KG1 (cell line): ENCODE results near the gene PSMB11.

Source experiments
- DNase-seq: peaks from one replicate; lab custom pipeline; 2025; lab: John Stamatoyannopoulos, UW

PSMB11 gene

DNA sequence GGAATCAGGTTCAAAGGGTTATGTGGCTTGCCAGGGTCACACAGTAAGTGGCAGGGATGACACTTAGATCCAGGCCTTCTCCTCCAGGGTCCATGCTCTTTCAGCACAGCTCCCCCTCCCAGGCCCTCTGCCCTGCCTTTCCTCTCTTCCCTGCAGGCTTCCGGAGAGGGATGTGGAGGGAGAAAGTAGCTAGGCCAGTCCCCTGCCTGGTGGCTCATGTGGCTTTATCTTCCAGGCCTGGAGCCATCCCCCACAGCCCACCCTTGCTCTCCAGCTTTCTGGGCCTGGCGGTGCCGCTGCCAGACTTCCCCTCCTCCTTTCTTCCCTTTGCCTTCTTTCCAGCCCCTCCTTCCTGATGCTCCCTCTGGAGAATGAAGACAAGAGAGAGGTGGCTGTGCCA, 1.7 kb downstream of the PSMB11 start:
- no peak for DNase-seq

GRCh38 chr14:23044840-23045239, 2.8 kb downstream of the PSMB11 start:
- DNase-seq: no peak

- no peak for DNase-seq
These were observed 3.7 kb downstream of the PSMB11 start for GRCh38 chr14:23045419-23046357.

- no peak for DNase-seq
These were observed 5.1 kb downstream of the PSMB11 start for GRCh38 chr14:23047034-23047634.

DNA sequence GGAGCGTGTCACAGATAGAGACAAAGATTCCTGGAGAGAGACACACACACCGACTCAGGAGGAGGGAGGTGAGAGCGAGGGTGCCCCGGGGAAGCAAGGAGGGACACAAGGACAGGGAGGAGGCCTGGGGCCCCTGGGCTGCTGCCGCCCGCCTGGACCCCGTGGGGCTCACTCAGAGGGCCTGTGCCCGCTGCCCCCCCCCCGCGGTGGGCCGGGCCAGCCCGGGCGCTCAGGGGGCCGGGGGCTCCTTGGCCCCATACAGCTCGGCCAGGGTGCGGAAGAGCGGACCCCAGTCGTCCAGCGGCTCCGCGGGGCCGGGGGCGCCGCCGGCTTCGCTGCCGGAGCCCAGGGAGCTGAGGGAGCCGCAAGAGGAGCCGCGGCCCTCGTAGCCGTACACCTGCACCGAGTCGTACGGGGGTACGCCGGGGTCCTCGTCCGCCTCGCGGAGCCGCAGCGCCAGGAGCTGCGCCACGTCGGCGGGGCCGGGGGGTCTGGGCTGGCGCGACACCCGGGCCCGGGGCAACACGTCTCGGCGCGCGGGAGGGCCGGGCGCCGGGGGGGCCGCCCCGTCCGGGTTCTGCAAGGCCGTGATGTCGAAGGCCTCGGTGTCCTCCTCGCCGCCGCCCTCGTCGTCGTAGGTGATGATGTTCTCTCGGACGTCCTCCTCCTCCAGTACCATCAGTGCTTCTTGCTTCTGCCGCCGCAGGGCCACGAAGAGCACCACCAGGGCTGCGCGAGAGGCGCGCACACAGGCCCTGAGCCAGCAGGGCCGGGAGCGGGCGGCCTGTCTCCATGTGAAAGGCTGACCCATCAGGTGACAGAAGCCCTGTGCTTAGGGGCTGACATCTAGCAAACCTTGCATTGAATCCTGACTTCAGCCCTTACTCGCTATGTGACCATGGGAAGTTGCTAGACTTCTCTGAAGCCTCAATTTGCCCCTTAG, 6.0 kb downstream of the PSMB11 start:
- no peak for DNase-seq

DNA sequence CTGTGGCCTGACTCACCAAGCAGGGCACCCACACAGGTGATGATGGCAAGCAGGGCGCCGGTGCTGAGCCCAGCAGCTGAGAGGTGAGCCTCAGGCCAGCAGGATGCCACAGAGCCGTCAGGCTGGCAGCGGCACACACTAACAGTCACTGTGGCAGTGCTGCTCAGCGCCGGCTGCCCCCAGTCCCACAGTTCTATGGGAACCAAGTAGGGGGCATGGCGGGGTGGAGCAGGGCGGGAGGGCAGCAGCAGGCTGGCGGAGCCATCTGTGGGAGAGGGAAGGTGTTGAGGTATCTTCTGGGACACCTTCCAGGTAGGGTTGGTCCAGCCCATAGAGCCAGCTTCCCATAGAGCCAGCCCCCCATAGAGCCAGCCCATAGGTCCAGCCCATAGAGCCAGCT, 7.0 kb downstream of the PSMB11 start:
- no peak for DNase-seq

DNA sequence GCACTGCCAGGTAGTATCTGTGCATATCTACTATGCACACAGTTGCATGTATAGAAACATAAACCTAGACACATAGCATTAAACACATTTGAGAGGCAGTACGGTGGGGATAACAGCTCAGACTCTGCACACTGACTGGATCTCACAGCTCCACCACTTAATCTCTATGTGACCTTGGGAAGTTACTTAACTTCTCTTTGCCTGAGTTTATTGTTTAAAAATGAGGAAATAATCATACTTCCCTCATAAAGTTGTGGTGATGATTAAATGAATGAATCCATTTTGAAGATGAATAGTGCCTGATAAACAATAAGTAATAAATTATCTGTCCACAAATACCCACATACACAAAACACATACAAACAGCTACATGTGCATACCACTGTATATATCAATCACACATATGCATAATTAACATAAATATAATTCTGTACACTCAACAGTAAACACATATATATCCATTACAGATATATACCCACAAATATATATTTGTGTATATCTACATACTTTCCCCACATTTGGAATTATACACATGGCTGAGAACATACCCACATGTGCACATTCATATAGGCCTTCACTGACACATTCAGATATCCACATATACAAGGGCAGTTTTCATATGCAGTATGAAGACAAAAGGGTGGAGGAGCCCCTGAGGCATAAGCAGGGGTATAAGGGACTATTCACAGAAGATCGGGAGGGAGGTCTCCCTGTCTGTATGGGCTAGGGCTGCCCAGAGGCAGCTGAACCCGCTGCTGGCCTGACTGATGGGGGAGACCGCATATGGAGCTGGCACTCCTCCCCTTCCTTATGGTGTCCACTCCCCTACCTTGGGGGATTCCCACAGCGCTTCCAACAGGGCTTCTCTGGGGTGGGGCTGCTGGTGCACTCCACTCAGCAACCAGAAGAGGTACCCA, 9.4 kb downstream of the PSMB11 start:
- no peak for DNase-seq

DNA sequence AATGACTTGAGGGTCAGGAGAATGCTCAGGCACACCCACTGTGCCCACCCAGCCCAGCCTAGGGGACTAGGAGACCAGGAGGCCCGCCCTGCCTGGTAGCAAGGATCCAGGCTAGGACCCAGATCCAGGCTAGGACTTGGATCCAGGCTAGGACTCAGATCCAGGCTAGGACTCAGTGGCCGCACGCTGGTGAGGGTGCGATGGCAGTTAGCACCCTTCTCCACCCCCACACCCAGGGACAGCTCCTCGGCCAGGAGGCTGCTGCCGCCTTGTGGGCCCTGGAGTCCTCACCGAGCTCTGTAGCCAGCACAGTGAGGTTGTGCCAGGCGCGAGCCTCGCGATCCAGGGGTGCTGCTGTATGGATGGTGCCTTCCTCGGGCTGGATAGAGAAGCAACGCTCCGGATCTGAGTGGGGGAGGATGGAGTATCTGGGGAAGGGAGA, 10.2 kb downstream of the PSMB11 start:
- DNase-seq: no peak

GRCh38 chr14:23052671-23053070, 10.7 kb downstream of the PSMB11 start:
- DNase-seq: no peak

DNA sequence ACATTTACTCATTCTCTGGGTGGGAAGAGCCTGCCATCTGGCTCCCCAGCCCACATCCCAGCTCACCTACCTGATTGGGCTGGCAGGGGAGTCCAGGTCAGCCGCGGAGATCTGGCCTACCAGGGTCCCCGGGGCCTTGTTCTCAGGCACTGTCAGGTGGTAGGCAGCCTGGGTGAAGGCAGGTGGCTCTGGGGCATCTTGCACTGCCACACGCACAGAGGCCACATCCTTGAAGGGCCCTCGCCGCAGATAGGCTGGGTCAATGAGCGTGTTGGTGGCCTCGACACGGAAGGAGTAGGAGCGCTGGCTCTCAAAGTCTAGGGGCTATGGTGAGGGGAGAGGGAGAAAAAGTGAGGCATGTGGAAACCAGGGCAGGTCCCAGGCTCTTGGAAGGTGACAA, 11.4 kb downstream of the PSMB11 start:
- no peak for DNase-seq

- DNase-seq: no peak
These were observed 12.2 kb downstream of the PSMB11 start for GRCh38 chr14:23054000-23054811.

- DNase-seq: no peak
These were observed 13.1 kb downstream of the PSMB11 start for GRCh38 chr14:23055147-23055550.

- no peak for DNase-seq
These were observed 13.7 kb downstream of the PSMB11 start for GRCh38 chr14:23055621-23056144.

DNA sequence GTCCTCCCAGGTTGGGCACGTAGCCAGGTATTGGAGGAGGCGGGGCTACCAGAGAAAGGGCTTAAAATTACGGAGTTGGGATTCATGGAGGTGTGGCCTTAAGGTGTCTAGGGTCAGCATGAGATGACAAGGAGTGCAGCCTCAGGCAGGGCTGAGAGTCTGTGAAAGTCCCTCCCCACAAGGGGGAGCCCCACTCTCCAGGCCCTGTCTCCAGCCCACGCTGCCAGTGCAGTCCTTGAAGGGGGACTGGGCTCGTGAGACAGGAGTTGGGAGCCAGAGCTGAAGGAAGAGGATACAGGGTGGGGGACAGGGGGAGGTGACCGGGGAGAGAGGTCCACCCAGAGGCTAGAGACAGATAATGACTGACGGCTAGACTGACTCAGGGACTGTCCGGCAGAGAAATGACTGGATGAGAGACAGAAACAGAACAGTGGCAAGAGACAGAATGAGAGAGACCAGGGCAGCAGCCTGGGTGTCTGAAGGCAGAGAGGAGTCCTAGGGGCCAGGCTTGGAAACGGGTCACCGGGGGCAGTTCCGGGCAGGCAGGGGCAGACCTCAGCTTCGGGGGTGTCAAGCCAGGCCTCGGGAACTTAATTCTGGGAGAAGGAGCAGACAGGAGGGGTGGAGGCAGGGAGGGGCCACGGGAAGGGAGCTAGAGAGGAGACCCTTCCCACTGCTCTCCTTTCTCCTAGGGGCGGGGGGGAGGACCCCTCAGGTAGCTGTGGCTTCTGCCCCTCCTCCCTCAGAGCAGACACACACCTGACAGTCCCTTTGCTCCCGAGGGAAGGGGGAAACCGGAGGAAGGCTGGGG, 14.3 kb downstream of the PSMB11 start:
- no peak for DNase-seq

DNA sequence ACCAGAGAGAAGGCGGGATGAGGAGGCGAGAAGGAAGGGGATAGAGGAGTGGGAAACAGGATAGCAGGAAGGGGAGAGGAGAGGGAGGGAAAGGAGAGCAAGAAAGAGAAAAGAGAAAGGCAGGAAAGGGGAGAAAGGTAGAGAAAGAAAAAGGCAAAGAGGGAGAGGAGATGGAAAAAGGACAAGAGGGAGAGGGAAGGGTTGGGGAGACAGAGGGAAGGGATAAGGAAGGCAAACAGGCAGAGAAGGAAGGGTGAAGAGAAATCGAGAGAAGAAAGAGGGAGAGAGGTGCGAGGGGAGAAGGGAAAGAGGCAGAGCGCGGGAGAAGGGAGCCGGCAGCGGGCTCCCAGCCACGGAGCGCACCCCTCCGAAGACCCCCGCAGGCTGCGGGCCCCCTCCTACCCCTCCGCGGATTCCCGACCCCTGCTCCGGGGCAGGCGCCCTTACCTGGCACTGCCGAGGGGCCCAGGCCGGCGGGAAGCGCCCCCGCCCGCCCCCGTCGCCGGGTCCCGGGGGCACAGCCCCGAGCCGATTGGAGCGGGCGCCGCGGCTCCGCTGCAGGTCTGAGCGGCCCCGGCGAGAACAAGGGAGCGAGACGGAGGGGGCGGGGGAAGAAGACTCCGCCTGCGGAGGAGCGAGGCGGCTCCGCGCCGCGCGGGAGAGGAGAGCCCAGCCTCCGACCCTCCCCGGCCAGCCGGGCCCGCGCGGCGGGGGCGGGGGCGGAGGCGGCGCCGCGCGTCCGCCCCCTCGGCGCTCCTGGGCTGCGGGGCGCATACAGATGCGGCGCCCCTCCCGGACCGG, 15.1 kb downstream of the PSMB11 start, which contains the start of gene CDH24:
CDH24 (minus strand) TSS at position 565 of the 801 bp plus-strand sequence. CDS start 1,787 bp downstream, outside the sequence.
- DNase-seq: no peak

GRCh38 chr14:23057757-23058653, 16.0 kb downstream of the PSMB11 start:
- DNase-seq: no peak
